Measurements from ENCODE around the gene FBXL12.

- TF ChIP-seq POLR2A (IDR thresholded peaks at IDR 0.05) (no peak), CTCF (IDR thresholded peaks at IDR 0.05) (no peak)
Measured at GRCh38 chr19:9842834-9843625, 24.2 kb upstream of the FBXL12 start.

All from thyroid gland (tissue), 4 donors.